T-helper 1 cell (primary cell): ENCODE measurements around the gene ACTR5.
"Not testable (repeated sequence)": the region's sequence is repeated elsewhere in the genome, so short reads cannot be mapped to it uniquely, and the experiment has no call there.

Experiments used
- DNase-seq, 5 donors: peaks; one replicate each; pipeline ENCODE4 v3.0.0-alpha.2; 2012 to 2020

The ACTR5 gene

DNA sequence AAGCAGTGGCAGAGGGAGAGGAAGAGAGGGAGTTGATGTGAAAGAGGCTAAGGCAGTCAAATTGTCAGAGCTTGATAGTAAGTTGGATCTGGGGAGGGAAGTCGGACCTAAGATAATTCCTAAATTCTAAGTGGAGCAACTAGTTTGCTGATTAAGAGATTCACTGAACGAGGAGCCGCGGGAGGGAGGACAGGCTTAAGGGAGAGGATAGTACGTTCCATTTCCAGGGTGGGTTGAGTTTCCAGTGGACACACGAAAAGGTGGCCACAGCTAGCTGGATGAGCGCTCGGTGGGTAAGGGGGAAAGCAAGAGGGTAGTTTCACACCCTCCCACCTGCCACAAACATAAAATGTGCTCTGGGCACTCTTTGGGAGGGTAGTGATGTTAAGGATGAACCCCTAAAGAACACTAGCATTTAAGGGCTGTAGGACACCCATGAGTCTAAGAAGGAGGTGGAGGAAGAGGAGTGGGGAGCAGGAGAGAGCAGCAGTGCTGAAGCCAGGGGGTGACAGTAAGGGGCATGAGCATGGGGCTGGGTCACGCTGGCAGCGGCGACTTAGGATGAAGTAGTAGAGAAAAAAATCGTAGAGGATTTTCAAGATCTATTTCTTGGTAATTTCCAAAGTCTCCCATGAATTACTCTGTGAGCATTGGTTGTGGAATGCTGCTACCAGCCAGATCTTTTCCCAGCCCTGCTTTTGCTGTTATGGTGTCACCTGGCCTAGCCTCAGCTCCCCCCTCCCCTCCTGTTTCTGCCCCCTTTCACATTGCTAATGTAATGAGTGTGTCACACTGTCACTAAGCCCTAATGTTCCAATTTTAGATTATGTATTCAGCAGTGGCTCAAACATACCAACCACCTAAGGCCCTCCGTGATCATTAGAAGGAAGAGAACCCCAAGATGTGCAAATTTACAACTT lies 21.4 kb downstream of the ACTR5 start:
- no peak for DNase-seq

DNA sequence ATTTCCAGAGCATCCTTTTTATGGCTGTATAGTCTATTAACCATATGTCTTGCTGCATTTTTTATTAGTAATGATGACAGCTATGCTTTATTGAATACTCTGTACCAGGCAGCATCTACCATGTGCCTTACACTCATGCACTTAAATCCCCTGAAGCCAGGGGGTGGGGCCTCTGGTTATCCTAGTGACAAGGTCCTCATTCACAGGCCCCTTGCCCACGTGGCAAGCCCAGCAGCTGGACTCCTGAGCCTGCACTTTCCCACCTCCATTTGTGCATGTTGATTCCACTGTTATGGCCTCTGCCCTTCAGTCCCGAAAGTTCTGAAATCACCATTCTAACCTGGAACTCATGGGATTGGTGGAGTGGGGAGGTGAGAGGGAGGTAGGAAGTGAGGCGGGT lies 22.3 kb downstream of the ACTR5 start:
- DNase-seq, result no peak

- no peak for DNase-seq
These were observed 22.7 kb downstream of the ACTR5 start for GRCh38 chr20:38770970-38771369.

- DNase-seq, result no peak
These were observed 23.4 kb downstream of the ACTR5 start for GRCh38 chr20:38771621-38772020.

DNA sequence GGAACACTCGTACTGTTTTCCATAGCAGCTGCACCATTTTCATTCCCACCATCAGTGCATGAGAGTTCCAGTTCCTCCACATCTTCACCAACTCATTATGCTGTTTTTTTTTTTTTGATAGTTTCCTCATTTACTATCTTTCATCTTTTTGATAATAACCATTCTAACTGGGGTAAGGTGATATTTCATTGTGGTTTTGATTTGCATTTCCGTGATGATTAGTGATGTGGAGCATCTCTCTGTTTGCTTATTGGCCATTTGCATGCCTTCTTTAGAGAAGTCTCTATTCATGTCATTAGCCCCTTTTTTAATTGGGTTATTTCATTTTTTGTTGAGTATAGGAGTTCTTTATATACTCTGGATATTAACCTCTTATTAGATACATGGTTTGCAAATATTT lies 25.9 kb downstream of the ACTR5 start:
- no peak for DNase-seq

GRCh38 chr20:38776363-38776762 lies 28.1 kb downstream of the ACTR5 start:
- peak in 1 of 5 donors; percentile 29 for DNase-seq

- DNase-seq, result peak in 1 of 5 donors; percentile 40
These were observed 31.2 kb downstream of the ACTR5 start for GRCh38 chr20:38779247-38780097.

GRCh38 chr20:38782275-38782674 lies 34.0 kb downstream of the ACTR5 start:
- DNase-seq, result no peak

GRCh38 chr20:38787870-38788269 lies 39.6 kb downstream of the ACTR5 start:
- no peak for DNase-seq

DNA sequence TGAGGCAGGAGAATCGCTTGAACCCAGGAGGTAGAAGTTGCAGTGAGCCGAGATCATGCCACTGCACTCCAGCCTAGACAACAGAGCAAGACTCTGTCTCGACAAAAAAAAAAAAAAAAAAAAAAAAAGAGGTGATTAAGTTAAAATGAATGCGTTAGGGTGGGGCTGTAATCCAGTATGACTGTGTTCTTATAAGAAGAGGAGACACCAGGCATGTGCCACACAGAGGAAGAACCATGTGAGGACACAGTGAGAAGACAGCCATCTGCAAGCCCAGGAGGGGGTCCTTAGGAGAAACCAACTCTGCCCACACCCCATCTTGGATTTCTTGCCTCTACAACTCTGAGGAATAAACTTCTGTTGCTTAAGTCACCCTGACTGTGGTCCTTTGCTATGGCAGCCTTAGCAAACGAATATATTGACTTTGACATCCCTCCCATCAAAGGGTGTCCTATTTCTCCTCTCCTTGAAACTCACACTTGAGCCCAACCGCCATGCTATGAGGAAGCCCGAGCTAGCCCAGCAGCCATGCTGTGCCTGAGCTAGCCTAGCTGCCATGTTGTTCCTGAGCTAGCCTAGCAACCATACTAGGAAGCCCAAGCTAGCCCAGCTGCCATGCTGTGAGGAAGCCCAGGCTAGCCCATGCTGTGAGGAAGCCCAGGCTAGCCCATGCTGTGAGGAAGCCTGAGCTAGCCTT lies 41.4 kb downstream of the ACTR5 start:
- no peak for DNase-seq

DNA sequence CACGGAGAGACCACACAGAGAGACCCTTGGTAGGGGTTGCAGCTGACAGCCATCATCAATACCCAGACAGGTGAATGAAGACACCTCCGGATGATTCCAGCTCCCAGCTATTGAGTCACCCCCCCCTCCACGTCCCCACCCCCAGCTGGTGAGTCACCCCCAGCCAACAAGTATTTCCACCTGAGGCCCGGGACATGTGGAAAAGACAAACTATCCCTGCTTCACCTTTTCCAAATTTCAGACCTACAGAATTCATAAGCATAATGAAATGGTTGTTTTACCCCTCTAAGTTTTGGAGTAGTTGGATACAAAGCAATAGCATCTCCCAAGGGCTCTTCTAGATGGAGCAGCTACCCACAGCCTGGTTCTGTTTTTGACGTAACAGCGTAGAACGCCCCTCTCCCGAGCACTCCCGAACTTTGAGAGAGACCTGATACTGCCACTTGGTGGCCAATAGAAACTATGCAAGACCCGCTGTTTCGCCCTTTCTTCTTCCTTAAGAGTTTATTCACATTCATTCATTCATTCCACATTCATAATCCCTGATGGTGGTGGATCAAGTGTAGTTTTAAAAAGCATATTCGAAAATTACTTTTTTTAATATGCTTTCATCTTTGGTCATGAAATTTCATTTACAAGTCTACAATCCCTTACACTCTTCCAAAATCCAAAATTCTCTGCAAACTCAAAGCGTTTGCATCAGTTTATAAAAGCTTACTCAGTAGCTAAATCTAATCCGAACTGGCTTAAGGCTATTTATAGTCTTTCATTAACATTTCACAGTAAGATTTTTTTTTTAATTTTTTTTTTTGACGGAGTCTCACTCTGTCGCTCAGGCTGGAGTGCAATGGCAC lies 42.2 kb downstream of the ACTR5 start:
- DNase-seq, result peak; percentile 19 to 59 (median 27)

- no peak for DNase-seq
These were observed 43.0 kb downstream of the ACTR5 start for GRCh38 chr20:38791291-38791690.

DNA sequence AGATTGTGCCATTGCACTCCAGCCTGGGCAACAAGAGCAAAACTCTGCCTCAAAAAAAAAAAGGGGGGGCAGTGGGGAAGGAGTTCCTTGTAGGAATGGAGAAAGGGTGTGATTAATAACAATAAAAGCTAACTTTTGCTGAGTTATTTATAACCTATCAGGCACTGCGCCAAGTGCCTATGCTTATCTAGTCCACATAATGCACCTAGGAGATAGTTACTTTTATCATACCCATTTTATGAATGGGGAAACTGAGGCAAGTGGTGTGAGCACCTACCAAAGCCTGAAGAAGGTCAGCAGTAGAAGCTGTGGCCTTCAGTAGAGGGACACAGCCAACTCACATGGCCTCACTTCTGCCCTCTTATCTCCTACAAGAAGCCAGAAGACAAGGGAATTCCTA lies 43.7 kb downstream of the ACTR5 start:
- no peak for DNase-seq

- not testable (repeated sequence) for DNase-seq
These were observed 45.8 kb downstream of the ACTR5 start for GRCh38 chr20:38794057-38794456.

- DNase-seq, result no peak
These were observed 50.0 kb downstream of the ACTR5 start for GRCh38 chr20:38798266-38798665.

- peak in 1 of 5 donors; percentile 29 for DNase-seq
These were observed 50.9 kb downstream of the ACTR5 start for GRCh38 chr20:38799203-38799602.

- no peak for DNase-seq
These were observed 52.6 kb downstream of the ACTR5 start for GRCh38 chr20:38800882-38801281.

GRCh38 chr20:38804221-38804620 lies 56.0 kb downstream of the ACTR5 start:
- DNase-seq, result no peak

DNA sequence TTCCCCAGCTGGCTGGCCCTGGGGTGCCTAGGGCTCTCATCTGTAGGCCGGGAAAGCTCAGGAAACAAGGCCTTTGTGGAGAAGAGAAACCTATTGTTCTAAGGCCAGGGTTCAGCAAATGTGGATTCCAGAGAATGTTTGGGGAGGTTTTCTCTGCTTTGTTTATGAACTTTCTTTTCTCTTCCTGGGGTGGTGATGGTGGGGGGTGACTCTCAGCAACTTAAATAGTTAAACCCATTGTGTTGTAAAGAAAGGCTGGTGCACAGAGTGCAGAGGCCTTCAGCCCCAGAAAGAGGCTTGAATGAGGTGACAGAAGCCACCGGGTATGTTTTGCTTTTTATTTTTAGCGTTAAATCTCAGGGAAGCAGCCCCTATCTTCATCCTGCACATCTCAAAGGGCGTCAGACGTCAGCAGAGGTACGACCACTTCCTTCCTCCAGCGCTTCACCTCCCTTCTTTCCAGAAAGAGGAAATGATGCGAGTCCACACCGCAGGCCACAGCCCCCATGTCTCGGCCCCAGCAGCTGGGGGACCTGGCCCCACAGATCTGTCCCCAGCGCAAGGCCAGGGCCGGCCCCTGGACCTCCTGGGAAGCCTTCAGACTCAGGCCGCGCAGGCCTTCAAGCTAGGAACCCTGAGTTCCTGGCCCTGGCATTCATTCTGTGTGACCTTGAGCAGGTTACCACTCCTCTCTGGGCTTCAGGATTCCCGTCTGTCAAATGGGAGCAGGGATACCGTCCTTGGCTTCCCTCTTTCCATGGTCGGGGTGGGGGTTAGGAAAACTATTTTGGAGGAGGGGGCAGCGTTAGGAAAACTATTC lies 56.6 kb downstream of the ACTR5 start:
- peak; percentile 58 to 96 (median 73) for DNase-seq

DNA sequence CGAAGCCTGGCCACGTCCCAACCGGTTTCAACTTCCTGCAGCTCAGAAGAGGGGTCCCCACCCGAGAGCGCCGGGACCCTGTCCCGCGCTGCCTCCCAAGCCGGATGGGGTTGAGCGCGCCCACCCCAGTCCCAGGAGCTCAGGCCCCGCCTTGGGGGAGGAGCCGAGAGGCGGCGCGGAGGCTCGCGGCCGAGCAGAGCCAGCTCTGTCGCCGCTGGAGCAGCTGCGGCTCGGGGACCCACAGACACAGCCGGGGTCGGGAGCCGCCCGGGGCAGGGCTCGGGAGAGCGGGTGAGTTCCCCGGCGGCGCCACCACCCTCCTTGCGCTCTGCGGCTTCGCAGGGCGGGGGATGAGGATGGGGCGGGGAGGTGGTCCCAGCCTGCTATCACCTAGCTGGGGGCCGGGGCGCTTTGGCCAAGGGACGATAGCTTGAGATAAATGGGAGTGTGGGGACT lies 57.3 kb downstream of the ACTR5 start, which contains the start of gene PPP1R16B:
Gene PPP1R16B, plus strand, starts transcription at position 196 of the 456 bp plus-strand sequence. CDS start 30,229 bp downstream, outside the sequence.
- DNase-seq, result peak; percentile 54 to 87 (median 62)
